WTC11 (cell line): ENCODE measurements around the gene PHF14.

ENCODE experiments used
- CTCF ChIP-seq: fragments of 200-600 bp; IDR thresholded peaks from 2 replicates; pipeline ENCODE4 v1.8.0; 2022; ENCODE audit warnings: antibody characterized with exemption
- E2F1 ChIP-seq: sonication (generic); formaldehyde crosslinking; IDR thresholded peaks from 2 replicates; pipeline ENCODE4 v1.8.0; 2022; ENCODE audit warnings: mild to moderate bottlenecking, missing genetic modification reagents
- NR3C1 ChIP-seq: sonication (generic); formaldehyde crosslinking; conservative IDR thresholded peaks from 2 replicates; pipeline ENCODE4 v1.8.1; 2023; ENCODE audit warnings: low read depth, mild to moderate bottlenecking, missing genetic modification reagents
- USF2 ChIP-seq: sonication (generic); formaldehyde crosslinking; IDR thresholded peaks from 2 replicates; pipeline ENCODE4 v1.8.1; 2023; ENCODE audit warnings: mild to moderate bottlenecking, missing genetic modification reagents, moderate library complexity

- TF ChIP-seq NR3C1 (CRISPR knock-in tag): no peak
- no peak for TF ChIP-seq E2F1
- TF ChIP-seq CTCF: no peak
- TF ChIP-seq USF2 (CRISPR knock-in tag): no peak
These were observed 104.7 kb downstream of the PHF14 start for GRCh38 chr7:11078247-11078834.
